Fibroblast of the aortic adventitia (primary cell): Measurements from ENCODE around the gene TOR3A. TPM values are rescaled to one million over a fixed set of nuclear protein-coding genes. Genes with fewer than 3 reads are reported as not detected.

Experiments
- DNase-seq: peaks from one replicate; pipeline ENCODE4 v3.0.0-alpha.2; 2010; ENCODE audit warnings: low read depth
- H3K4me3 ChIP-seq: 2 replicates; pipeline ENCODE4 v1.5.1; 2011; ENCODE audit warnings: low read depth, mild to moderate bottlenecking, control low read depth, low read length, moderate library complexity
- total RNA-seq: library from RNA; depleted of rRNA; stranded (reverse); fragments of >200 nt; gene quantifications from 2 replicates; pipeline ENCODE4 v1.2.3, GENCODE V29; 2012; ENCODE audit warnings: low replicate concordance
- TF ChIP-seq, protein P1 (sequence below): IDR thresholded peaks from 2 replicates; pipeline ENCODE4 v1.5.1; 2011; ENCODE audit warnings: mild to moderate bottlenecking, low read length, control low read depth, inconsistent platforms; ENCODE audit not compliant: insufficient read depth

TOR3A gene
- total RNA-seq, 1 donor, result 32.5 TPM

- H3K4me3 ChIP-seq, result no peak overlapping the region
- TF ChIP-seq, protein P1, sequence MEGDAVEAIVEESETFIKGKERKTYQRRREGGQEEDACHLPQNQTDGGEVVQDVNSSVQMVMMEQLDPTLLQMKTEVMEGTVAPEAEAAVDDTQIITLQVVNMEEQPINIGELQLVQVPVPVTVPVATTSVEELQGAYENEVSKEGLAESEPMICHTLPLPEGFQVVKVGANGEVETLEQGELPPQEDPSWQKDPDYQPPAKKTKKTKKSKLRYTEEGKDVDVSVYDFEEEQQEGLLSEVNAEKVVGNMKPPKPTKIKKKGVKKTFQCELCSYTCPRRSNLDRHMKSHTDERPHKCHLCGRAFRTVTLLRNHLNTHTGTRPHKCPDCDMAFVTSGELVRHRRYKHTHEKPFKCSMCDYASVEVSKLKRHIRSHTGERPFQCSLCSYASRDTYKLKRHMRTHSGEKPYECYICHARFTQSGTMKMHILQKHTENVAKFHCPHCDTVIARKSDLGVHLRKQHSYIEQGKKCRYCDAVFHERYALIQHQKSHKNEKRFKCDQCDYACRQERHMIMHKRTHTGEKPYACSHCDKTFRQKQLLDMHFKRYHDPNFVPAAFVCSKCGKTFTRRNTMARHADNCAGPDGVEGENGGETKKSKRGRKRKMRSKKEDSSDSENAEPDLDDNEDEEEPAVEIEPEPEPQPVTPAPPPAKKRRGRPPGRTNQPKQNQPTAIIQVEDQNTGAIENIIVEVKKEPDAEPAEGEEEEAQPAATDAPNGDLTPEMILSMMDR, result no peak
- DNase-seq, result no peak
Measured at GRCh38 chr1:179094818-179095217, 12.9 kb downstream of the TOR3A start.

- no peak overlapping the region for H3K4me3 ChIP-seq
- TF ChIP-seq, protein P1, result no peak
- DNase-seq, result no peak
Measured at GRCh38 chr1:179095377-179095776, 13.5 kb downstream of the TOR3A start.

GRCh38 chr1:179095924-179096323, 14.1 kb downstream of the TOR3A start:
- TF ChIP-seq, protein P1, result no peak
- no peak for DNase-seq

DNA sequence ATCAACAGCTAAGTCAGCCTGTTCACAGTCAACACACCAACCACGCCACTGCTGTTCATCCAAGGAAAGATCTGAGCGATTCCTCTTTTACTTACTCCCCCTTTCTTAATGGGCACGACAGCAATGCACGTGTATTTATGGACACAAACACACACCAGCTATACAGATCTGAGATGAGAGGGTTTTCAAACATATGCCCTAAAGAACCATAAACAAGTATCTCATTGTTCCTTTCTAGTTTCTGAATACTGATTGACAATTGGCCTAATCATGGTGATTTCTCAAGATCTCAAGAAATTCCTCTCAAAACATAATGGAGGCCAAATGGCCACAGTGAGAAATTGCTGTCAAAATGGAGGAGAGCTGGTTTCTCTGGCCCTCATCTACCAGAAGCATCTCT, 18.0 kb downstream of the TOR3A start:
- TF ChIP-seq, protein P1, result no peak
- H3K4me3 ChIP-seq, result no peak overlapping the region
- DNase-seq, result no peak

More at GRCh38 chr1:179095924-179096323, 14.1 kb downstream of the TOR3A start:
- H3K4me3 ChIP-seq, result no peak overlapping the region

- TF ChIP-seq, protein P1, result no peak
- no peak for DNase-seq
Measured at GRCh38 chr1:179101566-179101965, 19.7 kb downstream of the TOR3A start.

GRCh38 chr1:179103999-179104398, 22.1 kb downstream of the TOR3A start:
- no peak overlapping the region for H3K4me3 ChIP-seq
- TF ChIP-seq, protein P1, result no peak
- DNase-seq, result no peak

More at GRCh38 chr1:179101566-179101965, 19.7 kb downstream of the TOR3A start:
- H3K4me3 ChIP-seq, result no peak overlapping the region

GRCh38 chr1:179104611-179105250, 22.9 kb downstream of the TOR3A start:
- no peak for DNase-seq
- TF ChIP-seq, protein P1, result no peak
- no peak overlapping the region for H3K4me3 ChIP-seq
